Measurements from ENCODE around the gene ACACB. TPM values are rescaled to one million over a fixed set of nuclear protein-coding genes. Genes with fewer than 3 reads are reported as not detected.
"Not testable (repeated sequence)": the region's sequence is repeated elsewhere in the genome, so short reads cannot be mapped to it uniquely, and the experiment has no call there.

The ACACB gene
- total RNA-seq, 1 donor from 2014 or later: 177 TPM

GRCh38 chr12:109134186-109134917 lies 18.0 kb downstream of the ACACB start:
- DNase-seq: peak; percentile 63
- ATAC-seq: peak; percentile 7
- intact Hi-C loops (cut with micrococcal nuclease): no loop called here

- intact Hi-C loops (cut with micrococcal nuclease): no loop called here
Observed at GRCh38 chr12:109137055-109137454, 20.7 kb downstream of the ACACB start.

GRCh38 chr12:109139360-109139759 lies 23.0 kb downstream of the ACACB start:
- DNase-seq (no peak), ATAC-seq (peak; percentile 22)
- intact Hi-C loops (cut with micrococcal nuclease): no loop called here

More at GRCh38 chr12:109137055-109137454, 20.7 kb downstream of the ACACB start:
- ATAC-seq: no peak
- DNase-seq: no peak

GRCh38 chr12:109139791-109140190 lies 23.4 kb downstream of the ACACB start:
- DNase-seq: no peak
- peak; percentile 3 for ATAC-seq
- intact Hi-C loops (cut with micrococcal nuclease): no loop called here

- intact Hi-C loops (cut with micrococcal nuclease): no loop called here
- peak; percentile 41 for ATAC-seq
Observed at GRCh38 chr12:109140560-109140959, 24.2 kb downstream of the ACACB start.

GRCh38 chr12:109144224-109144623 lies 27.8 kb downstream of the ACACB start:
- ATAC-seq: no peak
- intact Hi-C loops (cut with micrococcal nuclease): no loop called here
- DNase-seq: no peak

More at GRCh38 chr12:109140560-109140959, 24.2 kb downstream of the ACACB start:
- no peak for DNase-seq

GRCh38 chr12:109147126-109147525 lies 30.7 kb downstream of the ACACB start:
- ATAC-seq; intact Hi-C loops (cut with micrococcal nuclease); DNase-seq: not testable (repeated sequence)

GRCh38 chr12:109147954-109148353 lies 31.6 kb downstream of the ACACB start:
- DNase-seq (no peak), ATAC-seq (peak; percentile 85)
- intact Hi-C loops (cut with micrococcal nuclease): no loop called here

- intact Hi-C loops (cut with micrococcal nuclease): no loop called here
- DNase-seq: no peak
- ATAC-seq: no peak
Observed at GRCh38 chr12:109150124-109150640, 33.8 kb downstream of the ACACB start.

GRCh38 chr12:109151457-109151856 lies 35.1 kb downstream of the ACACB start:
- no peak for DNase-seq
- intact Hi-C loops (cut with micrococcal nuclease): no loop called here
- no peak for ATAC-seq

- ATAC-seq (peak; percentile 6), DNase-seq (no peak)
- intact Hi-C loops (cut with micrococcal nuclease): no loop called here
Observed at GRCh38 chr12:109153821-109154441, 37.5 kb downstream of the ACACB start.

GRCh38 chr12:109154451-109155438 lies 38.4 kb downstream of the ACACB start:
- peak; percentile 94 for ATAC-seq
- intact Hi-C loops (cut with micrococcal nuclease): no loop called here

GRCh38 chr12:109156036-109156435 lies 39.6 kb downstream of the ACACB start:
- DNase-seq (no peak), ATAC-seq (no peak)
- intact Hi-C loops (cut with micrococcal nuclease): no loop called here

More at GRCh38 chr12:109154451-109155438, 38.4 kb downstream of the ACACB start:
- peak; percentile 90 for DNase-seq

GRCh38 chr12:109156586-109156985 lies 40.2 kb downstream of the ACACB start:
- intact Hi-C loops (cut with micrococcal nuclease): no loop called here
- ATAC-seq: no peak
- DNase-seq: no peak

GRCh38 chr12:109157986-109158385 lies 41.6 kb downstream of the ACACB start:
- DNase-seq (no peak), ATAC-seq (no peak)
- intact Hi-C loops (cut with micrococcal nuclease): no loop called here

GRCh38 chr12:109160433-109160832 lies 44.0 kb downstream of the ACACB start:
- DNase-seq (peak; percentile 43), ATAC-seq (peak; percentile 76)
- intact Hi-C loops (cut with micrococcal nuclease): no loop called here

GRCh38 chr12:109160873-109161272 lies 44.5 kb downstream of the ACACB start:
- ATAC-seq (peak; percentile 68), DNase-seq (no peak)
- intact Hi-C loops (cut with micrococcal nuclease): no loop called here

- ATAC-seq (no peak), DNase-seq (no peak)
- intact Hi-C loops (cut with micrococcal nuclease): no loop called here
Observed at GRCh38 chr12:109162551-109162950, 46.2 kb downstream of the ACACB start.

GRCh38 chr12:109163167-109163566 lies 46.8 kb downstream of the ACACB start:
- ATAC-seq: no peak
- intact Hi-C loops (cut with micrococcal nuclease): no loop called here

More at GRCh38 chr12:109163167-109163566, 46.8 kb downstream of the ACACB start:
- no peak for DNase-seq

Data from left ventricle myocardium superior (tissue), 1 donor.